Measurements from ENCODE around the gene NTM. TPM values are rescaled to one million over a fixed set of nuclear protein-coding genes. Genes with fewer than 3 reads are reported as not detected.
"Not testable (repeated sequence)": the region's sequence is repeated elsewhere in the genome, so short reads cannot be mapped to it uniquely, and the experiment has no call there.

The NTM gene
- total RNA-seq, 1 donor = 52.2 TPM

- no peak for DNase-seq (ENCODE audit: low read depth)
- TF ChIP-seq CTCF (IDR thresholded peaks at IDR 0.05; ENCODE audit: insufficient read depth, low read length) = no peak
- no peak overlapping the region for H3K4me3 ChIP-seq (ENCODE audit: low read depth, low read length)
Observed at GRCh38 chr11:131678658-131679340, 308.4 kb downstream of the NTM start.

DNA sequence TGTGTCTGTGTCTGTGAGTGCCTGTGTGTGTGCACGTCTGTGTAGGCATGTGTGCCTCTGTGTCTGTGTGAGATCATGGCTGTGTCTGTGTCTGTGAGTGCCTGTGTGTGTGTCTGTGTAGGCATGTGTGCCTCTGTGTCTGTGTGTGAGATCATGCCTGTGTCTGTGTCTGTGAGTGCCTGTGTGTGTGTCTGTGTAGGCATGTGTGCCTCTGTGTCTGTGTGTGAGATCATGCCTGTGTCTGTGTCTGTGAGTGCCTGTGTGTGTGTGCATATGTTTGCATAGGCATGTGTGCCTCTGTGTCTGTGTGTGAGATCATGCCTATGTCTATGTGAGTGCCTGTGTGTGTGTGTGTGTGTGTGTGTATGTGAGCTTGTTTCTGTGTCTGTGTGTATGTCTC lies 310.0 kb downstream of the NTM start:
- not testable (repeated sequence) for H3K4me3 ChIP-seq (ENCODE audit: low read depth, low read length); DNase-seq (ENCODE audit: low read depth)

GRCh38 chr11:131681920-131682319 lies 311.5 kb downstream of the NTM start:
- no peak for TF ChIP-seq CTCF (IDR thresholded peaks at IDR 0.05; ENCODE audit: insufficient read depth, low read length)
- no peak overlapping the region for H3K4me3 ChIP-seq (ENCODE audit: low read depth, low read length)
- DNase-seq (ENCODE audit: low read depth) = no peak

GRCh38 chr11:131682373-131683015 lies 312.1 kb downstream of the NTM start:
- no peak for DNase-seq (ENCODE audit: low read depth)
- no peak overlapping the region for H3K4me3 ChIP-seq (ENCODE audit: low read depth, low read length)
- no peak for TF ChIP-seq CTCF (IDR thresholded peaks at IDR 0.05; ENCODE audit: insufficient read depth, low read length)

DNA sequence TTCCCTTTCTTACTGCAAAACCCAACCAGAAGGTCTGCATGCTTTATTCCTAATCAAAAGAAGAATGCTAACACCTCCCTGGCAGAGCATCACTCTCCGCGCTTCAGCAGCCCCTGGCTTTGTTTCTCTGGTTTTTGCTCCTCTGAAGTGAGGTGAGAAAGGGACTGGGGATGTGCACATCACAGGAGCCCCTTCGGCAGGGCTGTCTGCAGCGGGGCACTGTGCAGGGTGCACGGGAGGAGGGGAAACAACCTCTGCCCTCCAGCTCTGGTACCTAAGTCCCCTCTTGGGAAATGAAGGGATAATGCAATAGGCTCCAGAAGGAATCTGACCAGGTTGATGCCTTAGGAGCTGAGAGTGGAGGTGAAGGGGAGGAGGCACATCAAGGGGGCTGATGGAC lies 312.7 kb downstream of the NTM start:
- no peak overlapping the region for H3K4me3 ChIP-seq (ENCODE audit: low read depth, low read length)
- no peak for TF ChIP-seq CTCF (IDR thresholded peaks at IDR 0.05; ENCODE audit: insufficient read depth, low read length)
- no peak for DNase-seq (ENCODE audit: low read depth)

DNA sequence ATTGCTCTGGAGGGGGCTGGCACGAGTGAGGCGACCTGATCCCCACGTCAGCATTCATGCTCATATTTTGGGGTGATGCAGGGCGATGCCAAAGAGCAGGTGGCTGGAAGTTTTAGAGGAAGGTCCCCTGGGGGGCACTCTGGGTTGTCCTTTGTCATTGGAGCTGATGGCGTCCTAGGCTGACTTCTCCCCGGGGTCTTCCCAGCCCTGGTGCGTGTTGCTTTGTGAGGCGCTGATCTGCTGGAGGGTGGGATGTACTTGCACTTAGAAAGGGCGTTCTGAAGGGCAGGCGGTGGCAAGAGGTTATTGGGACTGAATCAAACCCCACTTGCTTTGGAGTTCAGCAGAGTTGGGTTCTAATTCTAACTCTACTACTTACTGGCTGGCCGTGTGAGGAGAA lies 313.3 kb downstream of the NTM start:
- H3K4me3 ChIP-seq (ENCODE audit: low read depth, low read length) = no peak overlapping the region
- no peak for DNase-seq (ENCODE audit: low read depth)
- no peak for TF ChIP-seq CTCF (IDR thresholded peaks at IDR 0.05; ENCODE audit: insufficient read depth, low read length)

- no peak for TF ChIP-seq CTCF (IDR thresholded peaks at IDR 0.05; ENCODE audit: insufficient read depth, low read length)
- DNase-seq (ENCODE audit: low read depth) = no peak
- H3K4me3 ChIP-seq (ENCODE audit: low read depth, low read length) = no peak overlapping the region
Observed at GRCh38 chr11:131684111-131685060, 314.0 kb downstream of the NTM start.

All from fibroblast of the aortic adventitia (primary cell).